T-helper 2 cell treated with Interferon-gamma antibody and Interleukin-4, amounts not matched to agents 5 μg/mL and 100 μg/mL, for 36 hours (primary cell): ENCODE data around the gene MALSU1.
"Not testable (repeated sequence)": the region's sequence is repeated elsewhere in the genome, so short reads cannot be mapped to it uniquely, and the experiment has no call there.

ENCODE experiments used
- DNase-seq: peaks from one replicate; pipeline ENCODE4 v3.0.0; 2021; ENCODE audit warnings: low spot score
- H3K27ac Mint-ChIP-seq: one replicate; pipeline ENCODE4 v1.8.0; 2021; ENCODE audit warnings: mild to moderate bottlenecking, mixed read lengths
- H3K27me3 Mint-ChIP-seq: one replicate; pipeline ENCODE4 v1.8.0; 2021; ENCODE audit warnings: low read depth, mixed read lengths
- H3K36me3 Mint-ChIP-seq: one replicate; pipeline ENCODE4 v1.8.0; 2021; ENCODE audit warnings: low read depth, mixed read lengths
- H3K4me1 Mint-ChIP-seq: one replicate; pipeline ENCODE4 v1.8.0; 2021; ENCODE audit warnings: low read depth, mixed read lengths
- H3K4me3 Mint-ChIP-seq: one replicate; pipeline ENCODE4 v1.8.0; 2022; ENCODE audit warnings: mild to moderate bottlenecking, moderate library complexity, mixed read lengths
- H3K9me3 Mint-ChIP-seq: one replicate; pipeline ENCODE4 v1.8.0; 2021; ENCODE audit warnings: mixed read lengths

The MALSU1 gene

DNA sequence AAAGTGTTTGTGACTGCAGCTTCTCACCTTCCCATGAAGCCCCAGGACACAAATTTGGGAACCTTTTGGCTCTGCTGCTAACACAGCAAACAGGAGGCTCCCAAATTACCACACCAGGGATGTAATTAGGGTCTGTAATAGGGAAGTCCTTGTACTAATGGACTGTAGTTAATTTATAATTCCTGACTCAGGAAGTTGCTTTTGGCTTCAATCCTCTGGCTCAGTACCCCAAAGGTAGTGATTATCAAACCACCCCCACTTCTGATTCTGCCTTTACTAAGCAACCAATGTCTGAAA is 3.8 kb upstream of the MALSU1 start:
- H3K27me3 Mint-ChIP-seq, result no peaks in the 10 kb centered on the region
- H3K4me1 Mint-ChIP-seq, result peaks cover 14% of the 10 kb centered on the region

DNA sequence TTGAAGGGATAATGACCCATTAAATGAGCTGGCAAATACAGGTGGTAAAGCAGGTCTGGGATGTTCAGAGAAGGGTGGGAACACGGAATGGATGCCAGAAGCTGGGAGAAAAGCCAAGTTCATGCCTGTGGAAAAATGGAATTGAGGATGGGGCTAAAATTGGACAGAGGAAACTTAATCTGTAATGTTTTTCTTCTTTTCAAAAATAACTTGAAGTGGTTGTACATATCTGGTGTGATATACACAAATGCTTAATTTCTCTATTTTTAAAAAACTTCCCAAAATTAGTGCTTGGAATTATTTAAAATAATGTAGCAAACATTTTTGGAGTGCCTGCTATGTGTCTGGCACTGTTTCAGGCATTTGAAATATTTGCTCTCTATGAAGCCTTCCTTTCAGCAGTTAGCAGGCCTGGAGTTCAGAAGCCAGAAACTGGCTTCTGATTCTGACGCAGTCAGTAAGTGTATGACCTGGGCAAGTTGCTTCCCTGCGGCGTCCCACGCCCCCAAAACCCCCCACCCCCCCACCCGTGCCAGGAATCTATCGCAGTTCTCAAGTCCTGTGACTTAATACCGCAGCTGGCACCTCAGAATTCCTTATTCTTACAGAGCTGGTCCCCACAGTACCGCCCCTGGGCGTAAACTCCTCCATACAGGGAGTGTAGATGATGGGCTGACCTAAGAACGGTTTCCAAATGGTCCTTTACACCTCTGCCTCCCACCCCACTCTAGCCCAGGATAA is 828 bp upstream of the MALSU1 start:
- H3K4me1 Mint-ChIP-seq, result peaks cover 32% of the 10 kb centered on the region
- H3K27ac Mint-ChIP-seq, result peak overlapping the region; percentile 90
- DNase-seq, result no peak
- peaks cover 7% of the 10 kb centered on the region for H3K9me3 Mint-ChIP-seq
- no peaks in the 10 kb centered on the region for H3K27me3 Mint-ChIP-seq
- H3K36me3 Mint-ChIP-seq, result peaks cover 22% of the 10 kb centered on the region
- peak overlapping the region; percentile 97 for H3K4me3 Mint-ChIP-seq

More for the DNA sequence above, 3.8 kb upstream of the MALSU1 start:
- Mint-ChIP-seq H3K4me3 (no peak overlapping the region), H3K27ac (no peak overlapping the region), H3K36me3 (peaks cover 5% of the 10 kb centered on the region), H3K9me3 (peaks cover 7% of the 10 kb centered on the region)
- DNase-seq, result no peak

DNA sequence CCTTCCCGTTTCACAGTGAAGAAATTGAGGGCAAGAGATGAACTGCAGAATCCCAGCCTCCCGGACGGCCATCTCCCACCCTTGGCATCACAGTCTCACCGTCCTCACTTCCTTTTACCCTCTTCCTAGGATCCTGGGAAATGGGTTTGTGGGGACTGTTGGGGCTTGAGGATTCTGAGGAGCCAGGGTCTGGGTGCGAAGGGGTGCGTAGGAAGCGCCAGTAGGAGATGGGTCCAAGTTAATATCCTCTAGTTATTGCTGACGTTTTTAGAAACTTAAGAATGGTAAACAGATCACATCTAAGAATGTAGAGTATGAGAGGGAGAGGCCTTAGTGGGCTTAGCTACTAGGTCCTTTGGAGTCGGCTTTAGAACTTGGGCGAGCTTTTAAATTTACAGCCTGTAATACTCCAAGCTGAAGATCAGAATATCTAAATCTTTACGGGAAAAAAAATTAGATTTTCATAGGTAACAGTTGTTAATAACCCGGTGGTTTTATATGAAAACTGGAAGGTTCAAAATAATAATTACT is 696 bp downstream of the MALSU1 start:
- H3K4me1 Mint-ChIP-seq, result peaks cover 34% of the 10 kb centered on the region
- H3K36me3 Mint-ChIP-seq, result peaks cover 30% of the 10 kb centered on the region
- peaks cover 7% of the 10 kb centered on the region for H3K9me3 Mint-ChIP-seq

DNA sequence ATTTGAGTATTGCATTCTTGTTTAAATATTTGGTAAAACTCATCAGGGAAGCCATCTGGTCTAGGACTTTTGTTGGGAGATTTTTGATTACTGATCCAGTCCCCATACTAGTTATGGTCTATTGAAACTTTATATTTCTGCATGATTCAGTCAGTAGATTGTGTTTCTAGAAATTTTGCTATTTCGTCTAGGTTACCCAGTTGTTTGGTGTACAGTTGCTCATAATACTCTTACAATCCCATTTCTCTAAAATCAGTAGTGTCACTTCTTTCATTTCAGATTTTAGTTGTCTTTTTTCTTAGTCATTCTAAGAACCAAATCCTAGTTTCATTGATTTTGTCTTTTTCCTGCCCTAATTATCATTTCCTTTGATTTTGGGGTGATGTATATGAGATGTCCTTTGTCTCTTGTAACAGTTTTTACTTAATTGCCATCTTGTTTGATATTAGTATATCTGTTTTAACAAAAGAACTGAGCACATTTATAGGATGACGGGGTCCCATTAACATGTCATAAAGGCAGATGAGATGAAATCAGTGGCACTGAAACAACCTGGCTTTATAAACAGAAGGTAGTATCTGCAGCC is 7.9 kb downstream of the MALSU1 start:
- peak overlapping the region; percentile 41 for H3K27ac Mint-ChIP-seq
- H3K36me3 Mint-ChIP-seq, result peaks cover 63% of the 10 kb centered on the region
- H3K9me3 Mint-ChIP-seq, result no peaks in the 10 kb centered on the region
- peaks cover 29% of the 10 kb centered on the region for H3K4me1 Mint-ChIP-seq
- no peak overlapping the region for H3K4me3 Mint-ChIP-seq
- no peaks in the 10 kb centered on the region for H3K27me3 Mint-ChIP-seq
- DNase-seq, result no peak

More for the DNA sequence above, 696 bp downstream of the MALSU1 start:
- peak overlapping the region; percentile 97 for H3K4me3 Mint-ChIP-seq
- no peak for DNase-seq
- no peaks in the 10 kb centered on the region for H3K27me3 Mint-ChIP-seq
- H3K27ac Mint-ChIP-seq, result peak overlapping the region; percentile 90

DNA sequence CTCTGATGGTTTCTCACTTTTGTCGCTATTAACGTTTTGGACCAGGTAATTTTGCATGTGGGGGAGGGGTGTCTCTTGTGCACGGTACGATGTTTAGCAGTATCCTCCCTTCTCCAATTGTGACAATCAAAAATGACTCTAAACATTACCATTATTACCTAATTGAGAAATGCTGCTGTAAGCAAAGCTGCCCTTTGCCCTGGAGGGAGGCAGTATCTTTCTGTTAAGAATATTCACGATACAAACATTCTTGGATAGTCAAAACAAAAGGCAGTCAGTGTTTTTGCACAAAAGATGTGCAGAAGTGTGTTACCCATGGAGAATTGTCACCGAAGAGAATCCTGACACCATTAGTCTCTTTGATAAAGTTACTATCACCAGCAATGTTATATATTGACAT is 9.6 kb downstream of the MALSU1 start:
- DNase-seq, result no peak
- Mint-ChIP-seq H3K4me1 (peaks cover 19% of the 10 kb centered on the region), H3K27me3 (no peaks in the 10 kb centered on the region), H3K4me3 (no peak overlapping the region), H3K27ac (no peak overlapping the region), H3K36me3 (peaks cover 58% of the 10 kb centered on the region), H3K9me3 (no peaks in the 10 kb centered on the region)

DNA sequence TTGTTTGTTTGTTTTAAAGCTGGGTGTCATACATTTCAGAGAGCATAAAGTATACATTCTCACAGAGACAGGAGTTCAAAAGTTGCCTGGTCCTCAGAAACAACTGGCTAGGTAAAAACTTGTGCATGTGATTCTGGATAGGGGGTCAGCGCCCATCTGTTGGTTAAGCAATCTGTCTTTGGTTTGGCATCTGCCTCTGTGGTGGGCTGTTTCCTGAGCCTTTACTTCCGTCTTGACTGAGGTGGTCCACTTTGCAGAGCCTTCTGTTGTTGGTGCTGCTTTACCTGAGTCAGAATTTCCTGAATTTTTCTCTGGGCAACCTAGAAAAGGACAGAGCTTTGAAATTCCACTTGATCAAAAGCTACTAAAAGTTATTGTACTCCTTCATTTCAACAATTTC is 13.0 kb downstream of the MALSU1 start:
- H3K36me3 Mint-ChIP-seq, result peaks cover 39% of the 10 kb centered on the region
- H3K4me3 Mint-ChIP-seq, H3K27me3 Mint-ChIP-seq, H3K9me3 Mint-ChIP-seq, H3K27ac Mint-ChIP-seq, H3K4me1 Mint-ChIP-seq, DNase-seq: not testable (repeated sequence)

DNA sequence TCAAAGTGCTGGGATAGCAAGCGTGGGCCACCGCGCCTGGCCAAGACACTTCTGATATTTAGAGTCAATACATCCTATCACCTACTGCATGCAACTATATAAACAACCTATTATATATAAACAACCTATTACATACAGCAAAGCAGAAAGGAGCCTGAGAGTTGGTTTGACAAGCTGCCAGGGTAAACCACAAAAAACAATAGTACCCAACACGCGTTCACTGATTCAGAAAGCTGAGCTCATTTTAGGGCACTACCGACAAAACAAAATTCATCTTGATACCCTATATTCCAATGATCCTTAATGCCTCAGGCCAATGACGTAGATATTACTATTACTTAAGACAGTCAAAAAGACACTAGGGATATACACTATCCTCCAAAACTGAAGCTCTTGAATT is 16.2 kb downstream of the MALSU1 start:
- Mint-ChIP-seq H3K36me3 (peaks cover 30% of the 10 kb centered on the region), H3K4me3 (no peak overlapping the region), H3K4me1 (peaks cover 3% of the 10 kb centered on the region), H3K27me3 (no peaks in the 10 kb centered on the region), H3K9me3 (no peaks in the 10 kb centered on the region), H3K27ac (no peak overlapping the region)
- DNase-seq, result no peak

DNA sequence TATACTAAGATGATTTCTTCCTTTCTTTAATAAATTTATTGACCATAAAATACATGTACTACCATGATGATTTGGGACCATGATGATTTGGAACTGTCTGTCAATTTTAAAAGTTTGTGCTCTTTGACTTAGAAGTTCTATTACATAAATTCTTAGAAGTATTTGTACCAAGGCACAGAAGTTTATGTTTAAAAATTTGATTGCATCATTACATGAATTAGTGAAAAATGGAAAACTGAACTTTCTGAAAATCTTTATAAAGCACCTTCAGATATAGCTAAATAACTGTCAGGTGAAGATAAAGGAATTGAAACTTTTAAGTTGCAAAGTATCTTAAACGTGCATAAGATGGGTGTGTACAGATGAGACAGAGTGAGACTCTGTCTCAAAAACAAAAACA is 32.0 kb downstream of the MALSU1 start:
- no peaks in the 10 kb centered on the region for H3K4me1 Mint-ChIP-seq
- no peaks in the 10 kb centered on the region for H3K9me3 Mint-ChIP-seq
- peaks cover 1% of the 10 kb centered on the region for H3K27me3 Mint-ChIP-seq
- H3K4me3 Mint-ChIP-seq, result no peak overlapping the region
- DNase-seq, result no peak
- peaks cover 26% of the 10 kb centered on the region for H3K36me3 Mint-ChIP-seq
- no peak overlapping the region for H3K27ac Mint-ChIP-seq

DNA sequence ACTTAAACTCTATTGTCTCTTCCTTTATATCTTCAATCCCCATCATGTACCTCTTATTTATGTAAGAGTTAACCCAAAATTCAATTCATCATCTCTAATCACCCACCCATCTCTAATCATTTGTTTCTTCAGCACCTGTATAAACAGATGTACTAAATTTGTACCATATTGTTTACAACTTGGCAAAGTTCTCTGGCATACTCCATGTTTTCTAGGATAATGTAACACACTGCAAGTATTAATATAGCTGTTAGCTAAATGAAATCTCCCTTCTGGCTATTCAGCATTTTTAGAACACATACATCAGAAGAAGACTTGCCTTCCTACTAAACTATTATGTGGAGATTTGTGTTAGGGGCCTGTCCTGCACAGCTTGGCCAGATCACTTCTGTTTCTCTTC is 33.1 kb downstream of the MALSU1 start:
- Mint-ChIP-seq H3K9me3 (no peaks in the 10 kb centered on the region), H3K36me3 (peaks cover 24% of the 10 kb centered on the region), H3K27ac (no peak overlapping the region), H3K4me1 (no peaks in the 10 kb centered on the region), H3K27me3 (no peaks in the 10 kb centered on the region), H3K4me3 (no peak overlapping the region)
- DNase-seq, result no peak

DNA sequence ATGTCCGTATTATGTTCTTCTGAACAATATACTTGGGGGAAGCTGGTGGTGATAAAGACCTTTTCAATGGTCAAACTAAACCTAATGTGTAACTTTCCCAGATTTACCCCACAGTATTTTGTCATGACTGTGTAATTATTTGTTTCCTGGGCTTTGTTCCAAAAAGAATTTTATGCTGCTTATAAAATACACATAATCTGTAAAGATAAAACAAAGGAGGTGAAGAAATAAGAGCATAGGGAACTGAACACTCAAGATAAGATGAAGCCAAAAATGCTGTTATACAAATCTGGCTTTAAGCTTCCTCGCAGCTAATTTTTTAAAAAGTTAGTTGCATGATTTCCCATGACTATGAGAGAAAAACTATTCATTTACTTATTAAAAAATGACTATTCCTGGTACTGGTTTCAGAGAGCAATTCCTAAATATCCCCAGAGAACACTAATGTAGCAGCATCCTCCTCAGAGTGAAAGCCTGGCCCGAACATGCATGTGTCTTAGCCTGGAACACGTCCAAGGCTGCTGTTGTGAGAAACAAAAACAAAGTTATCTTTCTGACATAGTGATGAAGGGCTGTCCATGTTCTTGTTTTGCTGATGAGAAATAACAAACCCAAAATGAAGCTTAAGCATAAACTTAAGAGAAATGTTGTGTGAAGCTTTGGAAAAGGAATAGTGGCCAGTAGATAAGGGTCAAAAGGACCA is 33.9 kb downstream of the MALSU1 start:
- no peak overlapping the region for H3K4me3 Mint-ChIP-seq
- peaks cover 26% of the 10 kb centered on the region for H3K36me3 Mint-ChIP-seq
- no peak for DNase-seq
- no peaks in the 10 kb centered on the region for H3K9me3 Mint-ChIP-seq
- H3K4me1 Mint-ChIP-seq, result no peaks in the 10 kb centered on the region
- H3K27ac Mint-ChIP-seq, result no peak overlapping the region
- H3K27me3 Mint-ChIP-seq, result no peaks in the 10 kb centered on the region

DNA sequence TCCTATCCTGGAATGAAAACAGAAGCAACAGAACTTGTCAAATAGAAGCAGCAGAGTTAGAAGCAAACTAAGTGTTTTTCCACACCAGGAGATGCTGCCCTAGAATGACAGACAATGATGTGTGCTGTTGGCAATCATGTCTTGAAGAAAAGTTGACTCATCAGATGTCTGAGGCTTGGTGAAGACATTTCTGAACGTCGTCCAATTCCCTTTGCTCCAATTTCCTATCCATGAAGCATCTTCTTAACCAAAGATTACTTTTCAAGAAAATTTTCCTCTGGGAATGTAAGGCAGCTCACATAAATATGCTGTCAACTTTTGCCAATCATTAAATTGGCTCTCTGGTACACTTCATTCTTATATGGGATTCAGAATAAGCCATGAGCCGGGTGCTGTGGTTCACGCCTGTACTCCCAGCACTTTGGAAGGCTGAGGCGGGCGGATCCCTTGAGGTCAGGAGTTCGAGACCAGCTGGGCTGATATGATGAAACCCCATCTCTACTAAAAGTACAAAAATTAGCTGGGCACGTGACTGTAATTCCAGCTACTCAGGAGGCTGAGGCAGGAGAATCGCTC is 34.6 kb downstream of the MALSU1 start:
- Mint-ChIP-seq H3K36me3 (peaks cover 23% of the 10 kb centered on the region), H3K4me3 (no peak overlapping the region), H3K27me3 (no peaks in the 10 kb centered on the region), H3K9me3 (no peaks in the 10 kb centered on the region), H3K4me1 (no peaks in the 10 kb centered on the region), H3K27ac (no peak overlapping the region)
- no peak for DNase-seq

DNA sequence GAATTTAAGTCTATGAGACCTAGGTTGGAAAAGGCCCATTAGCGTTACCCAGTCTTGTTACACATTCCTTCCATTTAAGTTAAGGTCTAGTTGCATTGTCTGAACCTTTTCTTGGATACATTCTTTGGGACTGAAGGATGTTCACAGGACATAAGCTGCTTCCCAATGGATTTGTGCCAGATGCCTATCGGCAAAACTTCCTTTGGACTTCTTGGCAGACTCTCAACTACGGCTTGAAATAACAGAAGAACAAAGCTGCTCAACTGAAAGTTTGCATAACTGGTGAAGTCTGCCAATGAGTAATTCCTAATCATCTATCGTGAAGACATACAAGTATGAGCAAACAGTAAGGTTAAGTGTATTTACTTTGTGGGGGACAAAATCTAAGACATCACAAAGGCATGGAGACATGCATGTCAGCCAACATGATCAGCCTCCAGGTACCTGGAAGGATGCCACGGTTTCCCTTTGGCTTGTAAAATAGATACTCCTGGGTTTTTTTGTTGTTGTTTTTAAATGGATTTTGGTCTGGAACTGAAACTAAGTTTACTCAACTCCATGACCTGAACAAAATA is 35.4 kb downstream of the MALSU1 start:
- Mint-ChIP-seq H3K4me3 (no peak overlapping the region), H3K36me3 (peaks cover 25% of the 10 kb centered on the region), H3K27me3 (no peaks in the 10 kb centered on the region), H3K4me1 (no peaks in the 10 kb centered on the region), H3K27ac (no peak overlapping the region), H3K9me3 (no peaks in the 10 kb centered on the region)
- DNase-seq, result no peak

DNA sequence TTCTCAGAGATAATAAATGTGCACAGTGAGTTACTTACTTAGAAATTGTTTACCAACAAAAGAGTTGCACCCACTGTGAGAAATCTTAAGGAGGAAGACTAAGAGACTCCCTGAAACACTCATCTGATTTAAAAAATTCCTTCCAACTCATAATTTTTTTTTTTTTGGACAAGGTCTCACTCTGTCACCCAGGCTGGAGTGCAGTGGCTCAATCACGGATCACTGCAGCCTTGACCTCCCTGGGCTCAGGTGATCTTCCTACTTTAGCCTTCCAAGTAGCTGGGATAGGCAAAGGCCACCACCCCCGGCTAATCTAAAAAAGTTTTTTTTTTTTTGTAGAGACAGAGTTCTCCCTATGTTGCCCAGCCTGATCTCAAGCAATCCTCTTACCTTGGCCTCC is 36.0 kb downstream of the MALSU1 start:
- Mint-ChIP-seq H3K4me1 (no peaks in the 10 kb centered on the region), H3K27me3 (no peaks in the 10 kb centered on the region), H3K4me3 (no peak overlapping the region), H3K27ac (no peak overlapping the region), H3K36me3 (peaks cover 27% of the 10 kb centered on the region), H3K9me3 (no peaks in the 10 kb centered on the region)
- no peak for DNase-seq

DNA sequence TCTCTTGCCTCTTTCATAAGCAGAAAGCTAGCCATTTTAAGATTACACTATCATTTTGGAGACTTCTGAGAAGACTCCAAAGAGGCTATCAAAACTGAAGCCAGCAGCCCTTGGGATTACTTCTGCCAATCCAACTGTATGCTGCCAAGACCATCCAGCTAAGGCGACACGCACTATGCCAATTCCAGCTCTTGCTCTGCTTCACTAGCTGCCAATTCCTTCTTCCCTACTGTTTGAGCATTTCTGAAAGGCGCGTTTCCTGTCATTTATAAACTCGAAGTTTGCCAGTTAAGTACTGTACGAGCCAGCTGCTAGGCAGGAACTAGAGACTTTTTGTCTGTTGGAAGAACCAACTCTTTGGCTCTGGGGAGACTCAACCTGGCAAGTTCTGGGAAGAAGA is 36.5 kb downstream of the MALSU1 start:
- Mint-ChIP-seq H3K36me3 (peaks cover 28% of the 10 kb centered on the region), H3K27me3 (no peaks in the 10 kb centered on the region), H3K27ac (no peak overlapping the region), H3K4me1 (no peaks in the 10 kb centered on the region), H3K9me3 (no peaks in the 10 kb centered on the region), H3K4me3 (no peak overlapping the region)
- no peak for DNase-seq
